A549 (cell line): ENCODE measurements around the gene LCN6. TPM values are rescaled to one million over a fixed set of nuclear protein-coding genes. Genes with fewer than 3 reads are reported as not detected.
"Not testable (repeated sequence)": the region's sequence is repeated elsewhere in the genome, so short reads cannot be mapped to it uniquely, and the experiment has no call there.

Experiments used
- ATAC-seq, 2 experiments: fragments of 200-7000 bp in 1 of 2; fragments of >200 bp in 1 of 2; cut with Nextera tagmentation in 1 of 2; cut with Tn5 transposase in 1 of 2; 3 replicates each; pipeline versions ENCODE4 v1.8.0 to v1.9.1; 2018 to 2020; ENCODE audit warnings: mild to moderate bottlenecking in 1 of 2, moderate library complexity in 1 of 2
- CTCF ChIA-PET: fragments of 300-600 bp; sonication (Branson Sonifier 250); formaldehyde crosslinking; extraction: SDS; loops from one replicate; lab custom pipeline; 2021; ENCODE audit warnings: antibody characterized with exemption, inconsistent platforms; lab: Yijun Ruan, JAX
- POLR2A ChIA-PET: fragments of 350-600 bp; formaldehyde crosslinking; extraction: SDS; loops from one replicate; lab custom pipeline; 2021; ENCODE audit warnings: antibody characterized with exemption, inconsistent platforms; lab: Yijun Ruan, JAX
- DNase-seq, 2 experiments: peaks; one replicate each; pipeline versions ENCODE4 v3.0.0 to v3.0.0-alpha.2; 2011 to 2016; ENCODE audit warnings: low read depth in 1 of 2, low spot score in 1 of 2
- FAIRE-seq: peaks from 2 replicates; lab custom pipeline; 2011; peaks lifted over from hg19 to GRCh38; lab: Jason Lieb, UNC
- H3K27ac ChIP-seq, 2 experiments: fragments of >200 bp; sonication (Bioruptor Twin); formaldehyde crosslinking; 3 replicates each; pipeline ENCODE4 v1.5.1; 2016 to 2017
- H3K4me1 ChIP-seq: fragments of >200 bp; sonication (Bioruptor Twin); formaldehyde crosslinking; 3 replicates; pipeline ENCODE4 v1.6.1; 2016
- H3K4me2 ChIP-seq: fragments of >200 bp; sonication (Bioruptor Twin); formaldehyde crosslinking; 3 replicates; pipeline ENCODE4 v1.6.1; 2016
- H3K4me3 ChIP-seq: fragments of >200 bp; sonication (Bioruptor Twin); formaldehyde crosslinking; 3 replicates; pipeline ENCODE4 v1.5.1; 2016
- H3K9me3 ChIP-seq: fragments of >200 bp; sonication (Bioruptor Twin); formaldehyde crosslinking; 3 replicates; pipeline ENCODE4 v1.6.1; 2016
- BHLHE40 ChIP-seq: IDR thresholded peaks from 2 replicates; pipeline ENCODE4 v1.6.1; 2012; ENCODE audit warnings: low read depth, low read length, inconsistent platforms
- CBX2 ChIP-seq: fragments of 200-600 bp; sonication (generic); IDR thresholded peaks from 2 replicates; pipeline ENCODE4 v1.6.1; 2016; ENCODE audit warnings: low read depth, mild to moderate bottlenecking, borderline replicate concordance
- CHD2 ChIP-seq: fragments of 150-350 bp; IDR thresholded peaks from 2 replicates; pipeline ENCODE4 v1.6.1; 2014; ENCODE audit warnings: low read length; ENCODE audit not compliant: partially characterized antibody
- EP300 ChIP-seq, 2 experiments: fragments of >200 bp; sonication (Bioruptor Twin); formaldehyde crosslinking; IDR thresholded peaks; 2 replicates in 1 of 2; 3 replicates in 1 of 2; pipeline ENCODE4 v1.6.1; 2016 to 2017
- FOSL2 ChIP-seq, 2 experiments: fragments of 450-650 bp in 1 of 2; fragments of >200 bp in 1 of 2; sonication (Bioruptor Twin) in 1 of 2; formaldehyde crosslinking; IDR thresholded peaks; 2 replicates each; pipeline versions ENCODE4 v1.5.0 to v1.6.1; 2016 to 2020; ENCODE audit warnings: mild to moderate bottlenecking in 1 of 2, moderate library complexity in 1 of 2
- FOXS1 ChIP-seq: fragments of 250-450 bp; sonication (Bioruptor Pico); IDR thresholded peaks from 2 replicates; pipeline ENCODE4 v1.5.0; 2020; ENCODE audit warnings: mild to moderate bottlenecking, moderate library complexity
- HMGXB4 ChIP-seq: fragments of 250-450 bp; sonication (Bioruptor Pico); IDR thresholded peaks from 2 replicates; pipeline ENCODE4 v1.5.0; 2021; ENCODE audit warnings: mild to moderate bottlenecking, moderate library complexity, borderline replicate concordance
- KDM1A ChIP-seq: fragments of 200-600 bp; sonication (generic); IDR thresholded peaks from 2 replicates; pipeline ENCODE4 v1.6.1; 2016; ENCODE audit warnings: low read depth, mild to moderate bottlenecking
- KDM5A ChIP-seq: fragments of 200-600 bp; sonication (generic); IDR thresholded peaks from 2 replicates; pipeline ENCODE4 v1.6.1; 2016; ENCODE audit warnings: antibody characterized with exemption, mild to moderate bottlenecking
- RCOR1 ChIP-seq: fragments of 150-350 bp; IDR thresholded peaks from 2 replicates; pipeline ENCODE4 v1.6.1; 2014; ENCODE audit warnings: antibody characterized with exemption, low read length, low read depth
- REST ChIP-seq: fragments of 200-600 bp; sonication (generic); IDR thresholded peaks from 2 replicates; pipeline ENCODE4 v1.6.1; 2016; ENCODE audit warnings: antibody characterized with exemption, mild to moderate bottlenecking, moderate library complexity
- RFX5 ChIP-seq: fragments of 450-650 bp; IDR thresholded peaks from 2 replicates; pipeline ENCODE4 v1.7.1; 2014; ENCODE audit warnings: antibody characterized with exemption, mild to moderate bottlenecking, moderate library complexity
- ZNF302 ChIP-seq: fragments of 250-450 bp; sonication (Bioruptor Pico); IDR thresholded peaks from 2 replicates; pipeline ENCODE4 v1.9.0; 2021; ENCODE audit warnings: inconsistent platforms, mild to moderate bottlenecking, moderate library complexity
- ZSCAN20 ChIP-seq: fragments of 250-450 bp; sonication (Bioruptor Pico); IDR thresholded peaks from 2 replicates; pipeline ENCODE4 v1.8.0; 2022; ENCODE audit warnings: mild to moderate bottlenecking, moderate library complexity
- WGBS: methylation state at CpG from one replicate; pipeline ENCODE4 v1.1.6; 2017; ENCODE audit errors: missing lambda C conversion rate; 5-methylcytosine and 5-hydroxymethylcytosine counted together
- polyA plus RNA-seq, 4 experiments: library from polyadenylated mRNA; depleted of rRNA in 3 of 4; stranded (reverse); fragments of >200 nt; fragmentation: RNase III in 1 of 4; extraction: RNeasy Plus Mini Kit Qiagen cat#74134 plus additional on column Dnase treatment in 1 of 4; gene quantifications; 2 replicates in 3 of 4; 3 replicates in 1 of 4; pipeline ENCODE4 v1.2.3, GENCODE V29; 2011 to 2017
- TF ChIP-seq, protein P1 (sequence below): fragments of >200 bp; sonication (Bioruptor Twin); formaldehyde crosslinking; IDR thresholded peaks from 3 replicates; pipeline ENCODE4 v1.5.1; 2016

The LCN6 gene
- polyA plus RNA-seq, 2 of the 4 experiments (the other 2 are of a cell fraction) = not detected

- no peak for TF ChIP-seq REST
These were observed 21.4 kb upstream of the LCN6 start (continued) for GRCh38 chr9:136769710-136770191.

GRCh38 chr9:136766410-136767120, 18.2 kb upstream of the LCN6 start:
- CTCF ChIA-PET = interaction anchor here (0.8 to 28.0 kb wide), 14 partner anchors 0 to 301 kb away, joined by 3 to 625 read pairs (median 4); partner anchors contain the start of genes LCN15, LCN8 and TMEM141
- H3K4me3 ChIP-seq; H3K27ac ChIP-seq; POLR2A ChIA-PET; FAIRE-seq; H3K9me3 ChIP-seq; H3K4me2 ChIP-seq; ATAC-seq; TF ChIP-seq FOSL2 (IDR thresholded peaks at IDR 0.05): not testable (repeated sequence)
- peak; percentile 48 for TF ChIP-seq FOSL2 (CRISPR knock-in tag; IDR thresholded peaks at IDR 0.05)
- TF ChIP-seq, protein P1, sequence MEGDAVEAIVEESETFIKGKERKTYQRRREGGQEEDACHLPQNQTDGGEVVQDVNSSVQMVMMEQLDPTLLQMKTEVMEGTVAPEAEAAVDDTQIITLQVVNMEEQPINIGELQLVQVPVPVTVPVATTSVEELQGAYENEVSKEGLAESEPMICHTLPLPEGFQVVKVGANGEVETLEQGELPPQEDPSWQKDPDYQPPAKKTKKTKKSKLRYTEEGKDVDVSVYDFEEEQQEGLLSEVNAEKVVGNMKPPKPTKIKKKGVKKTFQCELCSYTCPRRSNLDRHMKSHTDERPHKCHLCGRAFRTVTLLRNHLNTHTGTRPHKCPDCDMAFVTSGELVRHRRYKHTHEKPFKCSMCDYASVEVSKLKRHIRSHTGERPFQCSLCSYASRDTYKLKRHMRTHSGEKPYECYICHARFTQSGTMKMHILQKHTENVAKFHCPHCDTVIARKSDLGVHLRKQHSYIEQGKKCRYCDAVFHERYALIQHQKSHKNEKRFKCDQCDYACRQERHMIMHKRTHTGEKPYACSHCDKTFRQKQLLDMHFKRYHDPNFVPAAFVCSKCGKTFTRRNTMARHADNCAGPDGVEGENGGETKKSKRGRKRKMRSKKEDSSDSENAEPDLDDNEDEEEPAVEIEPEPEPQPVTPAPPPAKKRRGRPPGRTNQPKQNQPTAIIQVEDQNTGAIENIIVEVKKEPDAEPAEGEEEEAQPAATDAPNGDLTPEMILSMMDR = peak; percentile 26; the same call in 1 of the 3 replicates
- DNase-seq = peak in 1 of 2 experiments; percentile 79
- WGBS = 34% methylated on average over 18 of the region's 18 CpGs
- H3K4me1 ChIP-seq = peaks cover 16% of the 10 kb centered on the region; the same call in 2 of the 3 replicates

DNA sequence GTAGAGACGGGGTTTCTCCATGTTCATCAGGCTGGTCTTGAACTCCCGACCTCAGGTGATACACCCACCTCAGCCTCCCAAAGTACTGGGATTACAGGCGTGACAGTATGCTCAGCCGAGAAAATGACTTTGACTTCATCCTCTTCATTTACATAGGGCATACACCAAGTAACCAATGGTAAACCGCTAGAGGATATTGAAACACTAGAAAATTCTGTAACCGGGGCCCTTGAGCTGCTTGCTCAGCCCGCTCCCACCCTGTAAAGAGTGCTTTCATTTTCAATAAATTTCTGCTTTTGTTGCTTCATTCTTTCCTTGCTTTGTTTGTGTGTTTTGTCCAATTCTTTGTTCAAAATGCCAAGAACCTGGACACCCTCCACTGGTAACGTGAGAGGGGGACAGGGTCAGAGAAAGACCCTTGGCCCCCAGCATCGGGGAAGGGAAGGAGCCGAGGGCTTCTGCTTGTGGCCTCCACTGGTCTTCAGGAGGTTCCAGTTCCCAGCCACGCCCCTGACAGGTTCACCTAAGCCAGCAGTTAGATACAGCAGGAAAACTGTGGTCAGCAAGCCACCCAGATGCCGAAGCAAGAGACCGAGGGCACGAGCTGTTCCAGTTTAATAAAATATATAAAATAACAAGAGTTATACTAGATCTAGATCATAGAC, 17.6 kb upstream of the LCN6 start:
- H3K4me2 ChIP-seq, H3K4me3 ChIP-seq, DNase-seq, H3K9me3 ChIP-seq, FAIRE-seq, H3K27ac ChIP-seq, POLR2A ChIA-PET, ATAC-seq: not testable (repeated sequence)
- peaks cover 20% of the 10 kb centered on the region for H3K4me1 ChIP-seq
- CTCF ChIA-PET = interaction anchor here (0.8 to 28.0 kb wide), 11 partner anchors 1 to 302 kb away, joined by 3 to 625 read pairs (median 4); partner anchors contain the start of genes LCN15, LCN8 and TMEM141
- WGBS = 76% methylated on average over 14 of the region's 14 CpGs

- H3K9me3 ChIP-seq = no peaks in the 10 kb centered on the region
- FAIRE-seq = no peak
- TF ChIP-seq RCOR1 = no peak
- TF ChIP-seq BHLHE40 = no peak
- no peak for TF ChIP-seq FOXS1 (CRISPR knock-in tag)
- TF ChIP-seq ZSCAN20 (CRISPR knock-in tag) = no peak
- TF ChIP-seq ZNF302 = no peak
- TF ChIP-seq HMGXB4 (CRISPR knock-in tag) = no peak
- TF ChIP-seq RFX5 = no peak
- TF ChIP-seq KDM1A = no peak
- TF ChIP-seq EP300 (IDR thresholded peaks at IDR 0.05) = no peak
- no peak for TF ChIP-seq CBX2
- TF ChIP-seq KDM5A = no peak
- TF ChIP-seq CHD2 = no peak
- ChIA-PET CTCF (interaction anchor here (1.2 to 28.0 kb wide), 2 partner anchors 13 to 264 kb away, joined by 4 to 625 read pairs; partner anchors contain the start of gene TMEM141), POLR2A (no interaction called here)
- no peak for ATAC-seq
- 84% methylated on average over 5 of the region's 14 CpGs for WGBS
- H3K4me2 ChIP-seq = no peak overlapping the region
- H3K4me3 ChIP-seq = no peak overlapping the region
- H3K27ac ChIP-seq = no peak overlapping the region
- DNase-seq = no peak
- H3K4me1 ChIP-seq = peaks cover 16% of the 10 kb centered on the region
These were observed 16.7 kb upstream of the LCN6 start for GRCh38 chr9:136765041-136765440.
